ENCODE data around the gene WNT9B.

The WNT9B gene

GRCh38 chr17:46866747-46867146, 15.4 kb downstream of the WNT9B start:
- no peak overlapping the region for H3K4me2 ChIP-seq (ENCODE audit: low read depth, low read length, poor library complexity, severe bottlenecking)
- H3K27me3 ChIP-seq (ENCODE audit: low read length) = no peaks in the 10 kb centered on the region
- H3F3A ChIP-seq (ENCODE audit: insufficient read depth) = no peaks in the 10 kb centered on the region
- no peaks in the 10 kb centered on the region for H4K20me1 ChIP-seq (ENCODE audit: low read depth, low read length)
- no peak overlapping the region for H3K27ac ChIP-seq (ENCODE audit: low read depth, low read length)
- H3K9me3 ChIP-seq (ENCODE audit: insufficient read depth, low read length) = no peaks in the 10 kb centered on the region
- H3K79me2 ChIP-seq (ENCODE audit: insufficient read depth, low read length) = no peaks in the 10 kb centered on the region
- H3K4me3 ChIP-seq (ENCODE audit: insufficient read depth, low read length, poor library complexity, severe bottlenecking) = no peak overlapping the region
- H3K9me2 ChIP-seq (replicated peaks; ENCODE audit: insufficient read depth, low read length) = no peaks in the 10 kb centered on the region
- no peaks in the 10 kb centered on the region for H3K36me3 ChIP-seq (ENCODE audit: low read length)
- TF ChIP-seq CTCF (IDR thresholded peaks at IDR 0.05; ENCODE audit: insufficient read depth, low read length, poor library complexity, severe bottlenecking) = no peak
- TF ChIP-seq EZH2phosphoT487 (conservative IDR thresholded peaks at IDR 0.05; ENCODE audit: low read length) = no peak
- H2AFZ ChIP-seq (ENCODE audit: low read depth, low read length, severe bottlenecking) = no peak overlapping the region
- H3K9ac ChIP-seq (ENCODE audit: low read length) = no peak overlapping the region

DNA sequence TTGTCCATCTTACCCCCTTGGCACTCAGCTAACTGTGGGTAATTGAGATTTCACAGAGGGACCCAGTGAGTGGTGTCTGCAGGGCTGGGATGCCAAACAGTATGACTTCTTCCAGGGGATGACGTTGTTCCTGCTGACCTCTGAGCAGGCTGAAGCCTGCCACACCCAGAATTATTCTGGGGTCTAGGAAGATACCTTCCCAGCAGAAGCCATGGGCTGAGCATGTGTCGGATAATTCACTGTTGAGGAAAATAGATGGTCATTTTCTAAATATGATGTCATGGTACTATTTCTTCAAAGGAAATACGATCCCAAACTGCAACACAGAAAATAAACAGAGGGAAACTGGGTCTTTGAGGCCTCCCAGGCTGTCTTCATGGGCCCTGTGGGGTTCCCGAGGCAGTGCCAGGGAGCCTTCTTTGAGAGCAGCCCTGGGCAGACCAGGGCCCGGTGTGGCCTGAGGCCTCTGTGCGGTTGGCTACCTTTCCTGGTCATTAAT, 17.4 kb downstream of the WNT9B start:
- no peak overlapping the region for H2AFZ ChIP-seq (ENCODE audit: low read depth, low read length, severe bottlenecking)
- H4K20me1 ChIP-seq (ENCODE audit: low read depth, low read length) = no peaks in the 10 kb centered on the region
- no peaks in the 10 kb centered on the region for H3K9me3 ChIP-seq (ENCODE audit: insufficient read depth, low read length)
- no peak overlapping the region for H3K4me3 ChIP-seq (ENCODE audit: insufficient read depth, low read length, poor library complexity, severe bottlenecking)
- TF ChIP-seq EZH2phosphoT487 (conservative IDR thresholded peaks at IDR 0.05; ENCODE audit: low read length) (no peak), CTCF (IDR thresholded peaks at IDR 0.05; ENCODE audit: insufficient read depth, low read length, poor library complexity, severe bottlenecking) (no peak)
- H3F3A ChIP-seq (ENCODE audit: insufficient read depth) = no peaks in the 10 kb centered on the region
- H3K27ac ChIP-seq (ENCODE audit: low read depth, low read length) = no peak overlapping the region
- no peak overlapping the region for H3K4me2 ChIP-seq (ENCODE audit: low read depth, low read length, poor library complexity, severe bottlenecking)
- no peaks in the 10 kb centered on the region for H3K79me2 ChIP-seq (ENCODE audit: insufficient read depth, low read length)
- no peak overlapping the region for H3K9ac ChIP-seq (ENCODE audit: low read length)
- H3K27me3 ChIP-seq (ENCODE audit: low read length) = no peaks in the 10 kb centered on the region
- no peaks in the 10 kb centered on the region for H3K9me2 ChIP-seq (replicated peaks; ENCODE audit: insufficient read depth, low read length)
- no peaks in the 10 kb centered on the region for H3K36me3 ChIP-seq (ENCODE audit: low read length)

DNA sequence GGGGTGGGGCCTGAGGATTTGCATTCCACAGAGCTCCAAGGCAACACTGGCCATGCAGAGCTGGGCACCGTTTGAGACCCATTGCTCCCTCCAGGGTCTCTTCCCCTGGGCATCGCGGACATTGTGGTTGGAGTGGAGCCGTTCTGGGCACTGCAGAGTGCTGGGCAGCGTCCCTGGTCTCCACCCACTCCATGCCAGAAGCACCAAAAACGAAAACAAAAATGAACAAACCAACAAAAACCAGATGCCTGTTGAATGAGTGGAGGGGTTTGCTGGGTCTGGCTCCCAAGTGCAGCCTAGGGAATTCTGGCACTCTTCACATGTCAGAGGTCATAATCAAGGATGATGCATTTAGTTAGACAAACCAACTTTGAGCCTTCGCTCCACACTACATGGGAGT, 17.9 kb downstream of the WNT9B start:
- H2AFZ ChIP-seq (ENCODE audit: low read depth, low read length, severe bottlenecking) = no peak overlapping the region
- no peak overlapping the region for H3K4me3 ChIP-seq (ENCODE audit: insufficient read depth, low read length, poor library complexity, severe bottlenecking)
- no peaks in the 10 kb centered on the region for H3K9me2 ChIP-seq (replicated peaks; ENCODE audit: insufficient read depth, low read length)
- H3K36me3 ChIP-seq (ENCODE audit: low read length) = no peaks in the 10 kb centered on the region
- H3K27ac ChIP-seq (ENCODE audit: low read depth, low read length) = no peak overlapping the region
- no peaks in the 10 kb centered on the region for H3F3A ChIP-seq (ENCODE audit: insufficient read depth)
- H3K9me3 ChIP-seq (ENCODE audit: insufficient read depth, low read length) = no peaks in the 10 kb centered on the region
- no peak for TF ChIP-seq CTCF (IDR thresholded peaks at IDR 0.05; ENCODE audit: insufficient read depth, low read length, poor library complexity, severe bottlenecking)
- TF ChIP-seq EZH2phosphoT487 (conservative IDR thresholded peaks at IDR 0.05; ENCODE audit: low read length) = no peak
- no peaks in the 10 kb centered on the region for H4K20me1 ChIP-seq (ENCODE audit: low read depth, low read length)
- no peak overlapping the region for H3K4me2 ChIP-seq (ENCODE audit: low read depth, low read length, poor library complexity, severe bottlenecking)
- no peak overlapping the region for H3K9ac ChIP-seq (ENCODE audit: low read length)
- no peaks in the 10 kb centered on the region for H3K27me3 ChIP-seq (ENCODE audit: low read length)
- H3K79me2 ChIP-seq (ENCODE audit: insufficient read depth, low read length) = no peaks in the 10 kb centered on the region
